ENCODE results near the gene FLNB. TPM values are rescaled to one million over a fixed set of nuclear protein-coding genes. Genes with fewer than 3 reads are reported as not detected.

Gene FLNB
- total RNA-seq, 2 experiments from 2014 or later = 39.7 to 42.1 TPM

GRCh38 chr3:58098531-58098930, 90.3 kb downstream of the FLNB start:
- POLR2A ChIA-PET = no interaction called here
- no peaks in the 10 kb centered on the region for H3K27me3 ChIP-seq (ENCODE audit: control insufficient read depth in 1 of 2, insufficient read depth in 2 of 2, low read length in 2 of 2)
- Mint-ChIP-seq H3K27ac (no peak overlapping the region), H3K9me3 (no peaks in the 10 kb centered on the region), H3K4me3 (no peak overlapping the region), H3K36me3 (ENCODE audit: low read depth) (peaks cover 85% of the 10 kb centered on the region), H3K27me3 (no peaks in the 10 kb centered on the region), H3K4me1 (ENCODE audit: low read depth) (no peaks in the 10 kb centered on the region)
- peaks cover 54% of the 10 kb centered on the region for H3K36me3 ChIP-seq (ENCODE audit: insufficient read depth, low read length)
- no peak for TF ChIP-seq CTCF (IDR thresholded peaks at IDR 0.05)
- CTCF ChIA-PET = no interaction called here
- no peak overlapping the region for H3K4me3 ChIP-seq (ENCODE audit: low read length)
- H3K9me3 ChIP-seq (ENCODE audit: control insufficient read depth in 1 of 2, insufficient read depth in 1 of 2, low read length in 2 of 2) = no peaks in the 10 kb centered on the region
- ATAC-seq (ENCODE audit: poor library complexity) (no peak), DNase-seq (no peak)
- no peak overlapping the region for H3K27ac ChIP-seq (ENCODE audit: low read depth in 1 of 2, low read length in 2 of 2)
- intact Hi-C loops (cut with DNase I, micrococcal nuclease) = no loop called here
- H3K4me1 ChIP-seq (ENCODE audit: insufficient read depth, low read length) = no peaks in the 10 kb centered on the region

- H3K27me3 ChIP-seq (ENCODE audit: control insufficient read depth in 1 of 2, insufficient read depth in 2 of 2, low read length in 2 of 2) = no peaks in the 10 kb centered on the region
- H3K27ac ChIP-seq (ENCODE audit: low read depth in 1 of 2, low read length in 2 of 2) = no peak overlapping the region
- peaks cover 63% of the 10 kb centered on the region for H3K36me3 ChIP-seq (ENCODE audit: insufficient read depth, low read length)
- no peak overlapping the region for H3K4me3 ChIP-seq (ENCODE audit: low read length)
- ATAC-seq (ENCODE audit: poor library complexity) = no peak
- no peaks in the 10 kb centered on the region for H3K4me1 ChIP-seq (ENCODE audit: insufficient read depth, low read length)
- intact Hi-C loops (cut with DNase I, micrococcal nuclease) = no loop called here
- CTCF ChIA-PET = no interaction called here
- no peaks in the 10 kb centered on the region for H3K27me3 Mint-ChIP-seq
- no peak for DNase-seq
- no peaks in the 10 kb centered on the region for H3K9me3 ChIP-seq (ENCODE audit: control insufficient read depth in 1 of 2, insufficient read depth in 1 of 2, low read length in 2 of 2)
- peaks cover 89% of the 10 kb centered on the region for H3K36me3 Mint-ChIP-seq (ENCODE audit: low read depth)
- H3K27ac Mint-ChIP-seq = no peak overlapping the region
- H3K9me3 Mint-ChIP-seq = no peaks in the 10 kb centered on the region
- POLR2A ChIA-PET = interaction anchor here (0.6 kb wide), 1 partner anchor 16 kb away, joined by 3 read pairs; no protein-coding TSS in a partner anchor
- TF ChIP-seq CTCF (IDR thresholded peaks at IDR 0.05) = no peak
- H3K4me3 Mint-ChIP-seq = no peak overlapping the region
- no peaks in the 10 kb centered on the region for H3K4me1 Mint-ChIP-seq (ENCODE audit: low read depth)
Observed at GRCh38 chr3:58099865-58100264, 91.6 kb downstream of the FLNB start.

GRCh38 chr3:58101499-58102389, 93.5 kb downstream of the FLNB start:
- H3K9me3 Mint-ChIP-seq = no peaks in the 10 kb centered on the region
- H3K4me1 Mint-ChIP-seq (ENCODE audit: low read depth) = no peaks in the 10 kb centered on the region
- H3K4me3 ChIP-seq (ENCODE audit: low read length) = no peak overlapping the region
- H3K27ac ChIP-seq (ENCODE audit: low read depth in 1 of 2, low read length in 2 of 2) = no peak overlapping the region
- H3K9me3 ChIP-seq (ENCODE audit: control insufficient read depth in 1 of 2, insufficient read depth in 1 of 2, low read length in 2 of 2) = no peaks in the 10 kb centered on the region
- ChIA-PET POLR2A (no interaction called here), CTCF (no interaction called here)
- H3K27me3 Mint-ChIP-seq = no peaks in the 10 kb centered on the region
- no peak overlapping the region for H3K4me3 Mint-ChIP-seq
- intact Hi-C loops (cut with DNase I, micrococcal nuclease) = no loop called here
- peaks cover 93% of the 10 kb centered on the region for H3K36me3 Mint-ChIP-seq (ENCODE audit: low read depth)
- ATAC-seq (ENCODE audit: poor library complexity) (no peak), DNase-seq (no peak)
- H3K27ac Mint-ChIP-seq = no peak overlapping the region
- H3K27me3 ChIP-seq (ENCODE audit: control insufficient read depth in 1 of 2, insufficient read depth in 2 of 2, low read length in 2 of 2) = no peaks in the 10 kb centered on the region
- TF ChIP-seq CTCF (IDR thresholded peaks at IDR 0.05) = no peak
- H3K36me3 ChIP-seq (ENCODE audit: insufficient read depth, low read length) = peaks cover 77% of the 10 kb centered on the region
- no peaks in the 10 kb centered on the region for H3K4me1 ChIP-seq (ENCODE audit: insufficient read depth, low read length)
